H1 (cell line): Measurements from ENCODE around the gene KCNT1. TPM values are rescaled to one million over a fixed set of nuclear protein-coding genes. Genes with fewer than 3 reads are reported as not detected.

Experiments used
- CTCF ChIA-PET: fragments of 300-600 bp; sonication (Branson Sonifier 250); formaldehyde crosslinking; loops from one replicate; lab custom pipeline; 2021; ENCODE audit not compliant: partially characterized antibody; lab: Charles Lee
- POLR2A ChIA-PET: fragments of 300-600 bp; sonication (Branson Sonifier 250); formaldehyde crosslinking; loops from one replicate; lab custom pipeline; 2021; ENCODE audit warnings: inconsistent platforms; ENCODE audit not compliant: partially characterized antibody; lab: Charles Lee
- DNase-seq, 2 experiments: peaks; one replicate each; pipeline versions ENCODE4 v3.0.0 to v3.0.0-alpha.2; 2010 to 2022; ENCODE audit warnings: low spot score in 2 of 2, low read depth in 1 of 2, mixed read lengths in 1 of 2
- FAIRE-seq: peaks from 2 replicates; lab custom pipeline; 2011; peaks lifted over from hg19 to GRCh38; lab: Jason Lieb, UNC
- H2AFZ ChIP-seq: 2 replicates; pipeline ENCODE4 v1.8.1; 2012; ENCODE audit warnings: low read length, inconsistent platforms
- H2AK5ac ChIP-seq: 2 replicates; pipeline ENCODE4 v1.6.1; 2013; ENCODE audit warnings: low read depth, low read length
- H2BK120ac ChIP-seq: replicated peaks from 2 replicates; pipeline ENCODE3; 2013; ENCODE audit warnings: low read depth, low read length, inconsistent platforms
- H2BK12ac ChIP-seq: 2 replicates; pipeline ENCODE4 v1.6.1; 2013; ENCODE audit warnings: low read depth, low read length
- H2BK15ac ChIP-seq: 2 replicates; pipeline ENCODE4 v1.6.1; 2013; ENCODE audit warnings: low read length
- H2BK20ac ChIP-seq: 2 replicates; pipeline ENCODE4 v1.6.1; 2013; ENCODE audit warnings: low read length
- H2BK5ac ChIP-seq: 2 replicates; pipeline ENCODE4 v1.6.1; 2013; ENCODE audit warnings: low read depth, low read length
- H3K14ac ChIP-seq: 2 replicates; pipeline ENCODE4 v1.6.1; 2013; ENCODE audit warnings: inconsistent platforms; ENCODE audit not compliant: insufficient read length
- H3K18ac ChIP-seq: 2 replicates; pipeline ENCODE4 v1.6.1; 2013; ENCODE audit warnings: low read length; ENCODE audit errors: extremely low read depth
- H3K23ac ChIP-seq: 2 replicates; pipeline ENCODE4 v1.6.1; 2013; ENCODE audit warnings: inconsistent platforms; ENCODE audit not compliant: insufficient read length
- H3K23me2 ChIP-seq: 2 replicates; pipeline ENCODE4 v1.6.1; 2013; ENCODE audit warnings: low read depth, low read length
- H3K27ac ChIP-seq: 2 replicates; pipeline ENCODE4 v1.6.1; 2011; ENCODE audit warnings: low read depth, low read length, inconsistent platforms
- H3K27me3 ChIP-seq, 4 experiments: replicated peaks in 1 of 4; 1 replicate in 1 of 4; 2 replicates in 3 of 4; pipeline versions ENCODE4 v1.6.1 to v1.8.1; 2011 to 2013; ENCODE audit warnings: low read length in 3 of 4, mild to moderate bottlenecking in 3 of 4, inconsistent platforms in 2 of 4, mixed read lengths in 2 of 4, moderate library complexity in 1 of 4; ENCODE audit not compliant: control insufficient read depth in 3 of 4, insufficient read depth in 3 of 4; ENCODE audit errors: extremely low read depth in 1 of 4
- H3K36me3 ChIP-seq, 4 experiments: 2 replicates each; pipeline versions ENCODE4 v1.6.1 to v1.8.1; 2011 to 2013; ENCODE audit warnings: mild to moderate bottlenecking in 4 of 4, low read length in 3 of 4, moderate library complexity in 2 of 4, control low read depth in 1 of 4, inconsistent platforms in 1 of 4; ENCODE audit not compliant: insufficient read depth in 4 of 4, control insufficient read depth in 2 of 4
- H3K4ac ChIP-seq: replicated peaks from 2 replicates; pipeline ENCODE3; 2013; ENCODE audit warnings: low read length, low read depth, mixed read lengths, inconsistent platforms; ENCODE audit not compliant: insufficient read length
- H3K4me1 ChIP-seq, 4 experiments: replicated peaks in 1 of 4; 1 replicate in 1 of 4; 2 replicates in 3 of 4; pipeline versions ENCODE4 v1.6.1 to v1.8.1; 2011 to 2013; ENCODE audit warnings: low read length in 3 of 4, inconsistent platforms in 2 of 4, mixed read lengths in 1 of 4; ENCODE audit not compliant: insufficient read depth in 4 of 4, control insufficient read depth in 3 of 4
- H3K4me2 ChIP-seq, 2 experiments: 2 replicates each; pipeline versions ENCODE4 v1.6.1 to v1.8.1; 2011 to 2013; ENCODE audit warnings: low read depth in 2 of 2, low read length in 2 of 2, control low read depth in 1 of 2, inconsistent platforms in 1 of 2, mild to moderate bottlenecking in 1 of 2; ENCODE audit not compliant: insufficient read depth in 1 of 2
- H3K4me3 ChIP-seq, 4 experiments: fragments of 200-600, 300-600 bp in 1 of 4; sonication (generic), shearing (Covaris generic), sonication (Bioruptor Twin) in 1 of 4; 2 replicates each; pipeline versions ENCODE4 v1.5.1 to v1.8.1; 2011 to 2016; ENCODE audit warnings: low read length in 4 of 4, low read depth in 3 of 4, control low read depth in 2 of 4, inconsistent platforms in 2 of 4, mild to moderate bottlenecking in 2 of 4, mixed read lengths in 1 of 4, moderate library complexity in 1 of 4; ENCODE audit not compliant: insufficient read depth in 2 of 4; ENCODE audit errors: extremely low read depth in 1 of 4
- H3K56ac ChIP-seq: replicated peaks from 2 replicates; pipeline ENCODE3; 2013; ENCODE audit warnings: low read depth, mild to moderate bottlenecking, mixed read lengths, low read length, inconsistent platforms; ENCODE audit not compliant: insufficient read length
- H3K79me1 ChIP-seq: 2 replicates; pipeline ENCODE4 v1.6.1; 2013; ENCODE audit warnings: low read depth, low read length, control low read depth
- H3K79me2 ChIP-seq, 2 experiments: 2 replicates each; pipeline versions ENCODE4 v1.6.1 to v1.8.1; 2012 to 2013; ENCODE audit warnings: low read length in 2 of 2, mild to moderate bottlenecking in 2 of 2, inconsistent platforms in 1 of 2; ENCODE audit not compliant: insufficient read depth in 2 of 2, control insufficient read depth in 1 of 2
- H3K9ac ChIP-seq, 4 experiments: replicated peaks in 1 of 4; 1 replicate in 1 of 4; 2 replicates in 3 of 4; pipeline versions ENCODE4 v1.6.1 to v1.8.1; 2011 to 2013; ENCODE audit warnings: low read depth in 3 of 4, low read length in 3 of 4, control low read depth in 2 of 4, mild to moderate bottlenecking in 2 of 4, moderate library complexity in 2 of 4, inconsistent platforms in 1 of 4; ENCODE audit errors: extremely low read depth in 1 of 4
- H3K9me3 ChIP-seq, 2 experiments: 2 replicates each; pipeline versions ENCODE4 v1.6.1 to v1.8.1; 2012 to 2013; ENCODE audit warnings: mild to moderate bottlenecking in 2 of 2, moderate library complexity in 2 of 2, control low read depth in 1 of 2, inconsistent platforms in 1 of 2, low read depth in 1 of 2, low read length in 1 of 2, mixed read lengths in 1 of 2; ENCODE audit not compliant: insufficient read depth in 2 of 2
- H4K20me1 ChIP-seq, 2 experiments: replicated peaks in 1 of 2; 2 replicates each; pipeline versions ENCODE3 to v1.8.1; 2011 to 2013; ENCODE audit warnings: inconsistent platforms in 2 of 2, low read length in 2 of 2, mild to moderate bottlenecking in 1 of 2; ENCODE audit not compliant: insufficient read depth in 2 of 2, control insufficient read depth in 1 of 2
- H4K5ac ChIP-seq: 2 replicates; pipeline ENCODE4 v1.6.1; 2013; ENCODE audit warnings: low read length, low read depth, mixed read lengths, inconsistent platforms; ENCODE audit not compliant: insufficient read length
- H4K8ac ChIP-seq: 2 replicates; pipeline ENCODE4 v1.8.0; 2013; ENCODE audit warnings: mild to moderate bottlenecking, moderate library complexity, low read length, inconsistent platforms; ENCODE audit not compliant: insufficient read depth; ENCODE audit errors: extremely low read depth
- H4K91ac ChIP-seq: replicated peaks from 2 replicates; pipeline ENCODE3; 2013; ENCODE audit warnings: low read length, mixed read lengths, inconsistent platforms; ENCODE audit not compliant: insufficient read length
- WGBS, 2 experiments: shearing (Covaris generic) in 1 of 2; methylation state at CpG; one replicate each; pipeline versions ENCODE4 v1.1.6 to v1.1.7; 2013 to 2015; ENCODE audit warnings: low lambda C conversion rate in 2 of 2, mixed read lengths in 2 of 2, inconsistent platforms in 1 of 2, low coverage in 1 of 2, missing lambda C conversion rate in 1 of 2; ENCODE audit not compliant: insufficient replicate concordance in 2 of 2, insufficient coverage in 1 of 2, insufficient read length in 1 of 2; ENCODE audit errors: extremely low coverage in 1 of 2, missing lambda C conversion rate in 1 of 2; 5-methylcytosine and 5-hydroxymethylcytosine counted together
- polyA plus RNA-seq, 7 experiments: library from polyadenylated mRNA; depleted of rRNA in 3 of 7; stranded (reverse) in 5 of 7; unstranded in 2 of 7; fragments of >200 nt in 5 of 7; fragments of 200-250 nt in 2 of 7; gene quantifications; 1 replicate in 5 of 7; 2 replicates in 1 of 7; 4 replicates in 1 of 7; pipeline versions ENCODE4 v1.2.1 to v1.2.3, GENCODE V29; 2011 to 2013; ENCODE audit warnings: missing spikeins in 2 of 7, mixed read lengths in 2 of 7
- total RNA-seq: library from RNA; stranded (reverse); fragmentation: NEBNext Ultra II Directional; extraction: Animal tissue kit (Norgen Biotek cat#: 25700); gene quantifications from 2 replicates; pipeline ENCODE4 v1.2.1, GENCODE V29; 2021

Gene KCNT1
- total and polyA plus RNA-seq, 2 of the 8 experiments (the other 6 are each of a cell fraction or from before 2014, with no cell fraction given), result 0.13 to 0.20 TPM

DNA sequence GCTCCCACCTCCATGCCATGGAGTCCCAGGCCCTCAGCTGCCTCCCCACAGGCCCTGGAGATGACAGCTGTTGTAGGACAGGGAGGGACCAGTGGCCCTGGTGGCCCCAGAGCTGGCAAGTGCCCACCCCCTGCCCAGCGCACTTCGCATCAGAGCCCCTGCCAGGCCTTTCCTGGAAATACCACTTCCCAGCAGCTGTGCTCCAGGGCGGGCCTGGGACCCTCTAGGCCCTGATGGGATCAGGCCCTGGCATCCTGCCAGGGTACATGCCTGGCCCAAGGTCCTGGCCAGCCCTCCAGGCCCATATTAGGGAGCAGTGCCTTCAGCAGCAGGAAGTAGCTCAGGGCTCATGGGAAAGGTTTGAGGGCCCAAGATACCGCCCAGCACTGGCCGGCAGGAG, 2.5 kb downstream of the KCNT1 start:
- FAIRE-seq, result no peak
- H3K9ac ChIP-seq, result no peak overlapping the region

More for the DNA sequence above, 2.5 kb downstream of the KCNT1 start:
- Histone ChIP-seq H4K20me1 (peaks cover 0 to 5% of the 10 kb centered on the region in 2 experiments), H3K4me2 (no peak overlapping the region), H3K4me3 (no peak overlapping the region), H3K27ac (no peak overlapping the region), H3K4ac (no peak overlapping the region), H3K23ac (no peak overlapping the region), H4K5ac (no peak overlapping the region), H4K8ac (no peak overlapping the region), H2BK12ac (no peak overlapping the region), H3K79me1 (no peaks in the 10 kb centered on the region), H3K79me2 (no peaks in the 10 kb centered on the region), H3K27me3 (peaks cover 0 to 14% (median 4%) of the 10 kb centered on the region in 4 experiments; a peak in 4 of 7 replicates), H4K91ac (no peak overlapping the region), H3K14ac (no peak overlapping the region), H3K36me3 (no peaks in the 10 kb centered on the region), H3K56ac (no peak overlapping the region), H2BK120ac (no peak overlapping the region), H3K18ac (no peak overlapping the region), H2BK20ac (no peak overlapping the region), H2BK15ac (no peak overlapping the region), H3K9me3 (no peaks in the 10 kb centered on the region), H2AFZ (no peak overlapping the region), H2BK5ac (no peak overlapping the region), H2AK5ac (no peak overlapping the region), H3K4me1 (peaks cover 0 to 12% (median under 1%) of the 10 kb centered on the region in 4 experiments; a peak in 2 of 7 replicates), H3K23me2 (peaks cover 3% of the 10 kb centered on the region; the same call in 1 of the 2 replicates)
- POLR2A ChIA-PET, result interaction anchor here (1.8 to 1.9 kb wide), 2 partner anchors 9 to 11 kb away, joined by 6 to 7 read pairs; no protein-coding TSS in a partner anchor
- DNase-seq, result no peak
- 82% methylated on average over 5 of the region's 5 CpGs; no CpG with 5 or more reads in 1 of the 2 experiments for WGBS, 2 experiments
- CTCF ChIA-PET, result interaction anchor here (0.7 to 3.2 kb wide), 15 partner anchors 9 to 432 kb away, joined by 3 to 21 read pairs (median 4); no protein-coding TSS in a partner anchor
